WTC11 (cell line): ENCODE measurements around the gene WWP2. TPM values are rescaled to one million over a fixed set of nuclear protein-coding genes. Genes with fewer than 3 reads are reported as not detected.

Experiments used
- ATAC-seq: fragments of 200-7000 bp; cut with Tn5 transposase; 2 replicates; pipeline ENCODE4 v1.10.0; 2021; ENCODE audit warnings: mild to moderate bottlenecking, moderate library complexity
- CTCF ChIA-PET: fragments of 300-600 bp; sonication (Branson Sonifier 250); formaldehyde crosslinking; loops from one replicate; lab custom pipeline; 2021; ENCODE audit warnings: antibody characterized with exemption; lab: Charles Lee
- POLR2A ChIA-PET: fragments of 350-600 bp; sonication (Branson Sonifier 250); formaldehyde crosslinking; loops from one replicate; lab custom pipeline; 2021; ENCODE audit warnings: antibody characterized with exemption; lab: Charles Lee
- DNase-seq: peaks from one replicate; pipeline ENCODE4 v3.0.0; 2021; ENCODE audit warnings: low spot score
- H3K27ac Mint-ChIP-seq: 2 replicates; pipeline ENCODE4 v1.8.0; 2021; ENCODE audit warnings: mixed read lengths
- H3K27me3 Mint-ChIP-seq: 2 replicates; pipeline ENCODE4 v1.8.0; 2021; ENCODE audit warnings: low read depth, mild to moderate bottlenecking, moderate library complexity, mixed read lengths
- H3K36me3 Mint-ChIP-seq: 2 replicates; pipeline ENCODE4 v1.8.0; 2021; ENCODE audit warnings: mixed read lengths
- H3K4me1 Mint-ChIP-seq: 2 replicates; pipeline ENCODE4 v1.8.0; 2022; ENCODE audit warnings: mixed read lengths
- H3K4me3 Mint-ChIP-seq: 2 replicates; pipeline ENCODE4 v1.8.0; 2021; ENCODE audit warnings: mild to moderate bottlenecking, moderate library complexity, mixed read lengths
- H3K9me3 Mint-ChIP-seq: 2 replicates; pipeline ENCODE4 v1.8.0; 2021; ENCODE audit warnings: mixed read lengths
- ESRRA ChIP-seq: sonication (generic); formaldehyde crosslinking; IDR thresholded peaks from 2 replicates; pipeline ENCODE4 v1.8.1; 2022; ENCODE audit warnings: mild to moderate bottlenecking, missing genetic modification reagents, borderline replicate concordance
- MXD4 ChIP-seq: fragments of 250-450 bp; sonication (Bioruptor Pico); IDR thresholded peaks from 2 replicates; pipeline ENCODE4 v1.8.0; 2021; ENCODE audit warnings: mild to moderate bottlenecking, moderate library complexity, borderline replicate concordance
- NFYB ChIP-seq: sonication (generic); formaldehyde crosslinking; conservative IDR thresholded peaks from 2 replicates; pipeline ENCODE4 v1.8.0; 2022; ENCODE audit warnings: low read depth, missing genetic modification reagents
- RORB ChIP-seq: fragments of 250-450 bp; sonication (Bioruptor Pico); IDR thresholded peaks from 2 replicates; pipeline ENCODE4 v1.9.0; 2021; ENCODE audit warnings: mild to moderate bottlenecking
- ZBTB21 ChIP-seq: sonication (generic); formaldehyde crosslinking; IDR thresholded peaks from 2 replicates; pipeline ENCODE4 v1.8.1; 2023; ENCODE audit warnings: mild to moderate bottlenecking, missing genetic modification reagents, borderline replicate concordance
- ZNF263 ChIP-seq: sonication (generic); formaldehyde crosslinking; IDR thresholded peaks from 2 replicates; pipeline ENCODE4 v1.8.1; 2022; ENCODE audit warnings: low read depth, mild to moderate bottlenecking, moderate library complexity, missing genetic modification reagents
- total RNA-seq: library from RNA; stranded (reverse); gene quantifications from 3 replicates; pipeline ENCODE4 v1.2.3, GENCODE V29; 2021
- TF ChIP-seq, protein P1 (sequence below): sonication (generic); formaldehyde crosslinking; IDR thresholded peaks from 2 replicates; pipeline ENCODE4 v1.8.0; 2023; ENCODE audit warnings: mild to moderate bottlenecking, missing genetic modification reagents
- TF ChIP-seq, protein P2 (sequence below): sonication (generic); formaldehyde crosslinking; conservative IDR thresholded peaks from 2 replicates; pipeline ENCODE4 v1.8.1; 2023; ENCODE audit warnings: mild to moderate bottlenecking, low read depth, missing genetic modification reagents, moderate library complexity
- TF ChIP-seq, protein P3 (sequence below): fragments of 250-450 bp; sonication (Bioruptor Pico); IDR thresholded peaks from 2 replicates; pipeline ENCODE4 v1.9.0; 2021; ENCODE audit warnings: mild to moderate bottlenecking, borderline replicate concordance
- TF ChIP-seq, protein P4 (sequence below): sonication (generic); formaldehyde crosslinking; IDR thresholded peaks from 2 replicates; pipeline ENCODE4 v1.8.1; 2023; ENCODE audit warnings: mild to moderate bottlenecking, missing genetic modification reagents
- TF ChIP-seq, protein P5 (sequence below): sonication (generic); formaldehyde crosslinking; IDR thresholded peaks from 2 replicates; pipeline ENCODE4 v1.8.1; 2023; ENCODE audit warnings: mild to moderate bottlenecking, missing genetic modification reagents, moderate library complexity
- TF ChIP-seq, protein P6 (sequence below): sonication (generic); formaldehyde crosslinking; IDR thresholded peaks from 2 replicates; pipeline ENCODE4 v1.8.1; 2022; ENCODE audit warnings: low read depth, mild to moderate bottlenecking, moderate library complexity, missing genetic modification reagents, borderline replicate concordance
- TF ChIP-seq, protein P7 (sequence below): sonication (generic); formaldehyde crosslinking; IDR thresholded peaks from 2 replicates; pipeline ENCODE4 v1.8.1; 2023; ENCODE audit warnings: mild to moderate bottlenecking, moderate library complexity, missing genetic modification reagents
- TF ChIP-seq, protein P8 (sequence below): sonication (generic); formaldehyde crosslinking; IDR thresholded peaks from 2 replicates; pipeline ENCODE4 v1.8.0; 2022; ENCODE audit warnings: mild to moderate bottlenecking, missing genetic modification reagents

WWP2 gene
- total RNA-seq, 1 experiment from 2014 or later: 39.1 TPM

DNA sequence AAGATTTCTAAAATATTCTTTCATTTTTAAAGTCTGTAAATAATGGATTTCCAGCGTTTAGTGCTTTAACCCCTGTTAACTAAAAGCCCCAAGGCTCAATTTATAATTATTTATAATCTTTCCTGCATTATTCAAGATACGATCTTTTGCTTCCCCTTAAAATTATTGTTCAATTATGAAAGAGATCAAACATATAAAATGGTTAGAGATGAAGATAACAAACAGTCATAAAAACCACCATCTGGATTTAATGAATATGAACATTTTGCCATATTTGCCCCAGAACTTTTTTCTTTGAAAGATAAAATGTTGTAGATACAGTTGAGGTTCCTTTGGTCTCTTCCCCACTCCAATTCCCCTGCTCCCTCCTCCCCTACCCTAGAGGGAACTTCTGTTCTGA lies 17.6 kb downstream of the WWP2 start:
- DNase-seq: no peak
- CTCF ChIA-PET: interaction anchor here (0.5 kb wide), 1 partner anchor 10 kb away, joined by 3 read pairs; no protein-coding TSS in a partner anchor
- POLR2A ChIA-PET: no interaction called here
- no peak overlapping the region for H3K4me3 Mint-ChIP-seq
- H3K9me3 Mint-ChIP-seq: peaks cover 15% of the 10 kb centered on the region
- ATAC-seq: no peak
- no peak overlapping the region for H3K27ac Mint-ChIP-seq
- TF ChIP-seq, protein P1, sequence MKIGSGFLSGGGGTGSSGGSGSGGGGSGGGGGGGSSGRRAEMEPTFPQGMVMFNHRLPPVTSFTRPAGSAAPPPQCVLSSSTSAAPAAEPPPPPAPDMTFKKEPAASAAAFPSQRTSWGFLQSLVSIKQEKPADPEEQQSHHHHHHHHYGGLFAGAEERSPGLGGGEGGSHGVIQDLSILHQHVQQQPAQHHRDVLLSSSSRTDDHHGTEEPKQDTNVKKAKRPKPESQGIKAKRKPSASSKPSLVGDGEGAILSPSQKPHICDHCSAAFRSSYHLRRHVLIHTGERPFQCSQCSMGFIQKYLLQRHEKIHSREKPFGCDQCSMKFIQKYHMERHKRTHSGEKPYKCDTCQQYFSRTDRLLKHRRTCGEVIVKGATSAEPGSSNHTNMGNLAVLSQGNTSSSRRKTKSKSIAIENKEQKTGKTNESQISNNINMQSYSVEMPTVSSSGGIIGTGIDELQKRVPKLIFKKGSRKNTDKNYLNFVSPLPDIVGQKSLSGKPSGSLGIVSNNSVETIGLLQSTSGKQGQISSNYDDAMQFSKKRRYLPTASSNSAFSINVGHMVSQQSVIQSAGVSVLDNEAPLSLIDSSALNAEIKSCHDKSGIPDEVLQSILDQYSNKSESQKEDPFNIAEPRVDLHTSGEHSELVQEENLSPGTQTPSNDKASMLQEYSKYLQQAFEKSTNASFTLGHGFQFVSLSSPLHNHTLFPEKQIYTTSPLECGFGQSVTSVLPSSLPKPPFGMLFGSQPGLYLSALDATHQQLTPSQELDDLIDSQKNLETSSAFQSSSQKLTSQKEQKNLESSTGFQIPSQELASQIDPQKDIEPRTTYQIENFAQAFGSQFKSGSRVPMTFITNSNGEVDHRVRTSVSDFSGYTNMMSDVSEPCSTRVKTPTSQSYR: no peak
- TF ChIP-seq, protein P2, sequence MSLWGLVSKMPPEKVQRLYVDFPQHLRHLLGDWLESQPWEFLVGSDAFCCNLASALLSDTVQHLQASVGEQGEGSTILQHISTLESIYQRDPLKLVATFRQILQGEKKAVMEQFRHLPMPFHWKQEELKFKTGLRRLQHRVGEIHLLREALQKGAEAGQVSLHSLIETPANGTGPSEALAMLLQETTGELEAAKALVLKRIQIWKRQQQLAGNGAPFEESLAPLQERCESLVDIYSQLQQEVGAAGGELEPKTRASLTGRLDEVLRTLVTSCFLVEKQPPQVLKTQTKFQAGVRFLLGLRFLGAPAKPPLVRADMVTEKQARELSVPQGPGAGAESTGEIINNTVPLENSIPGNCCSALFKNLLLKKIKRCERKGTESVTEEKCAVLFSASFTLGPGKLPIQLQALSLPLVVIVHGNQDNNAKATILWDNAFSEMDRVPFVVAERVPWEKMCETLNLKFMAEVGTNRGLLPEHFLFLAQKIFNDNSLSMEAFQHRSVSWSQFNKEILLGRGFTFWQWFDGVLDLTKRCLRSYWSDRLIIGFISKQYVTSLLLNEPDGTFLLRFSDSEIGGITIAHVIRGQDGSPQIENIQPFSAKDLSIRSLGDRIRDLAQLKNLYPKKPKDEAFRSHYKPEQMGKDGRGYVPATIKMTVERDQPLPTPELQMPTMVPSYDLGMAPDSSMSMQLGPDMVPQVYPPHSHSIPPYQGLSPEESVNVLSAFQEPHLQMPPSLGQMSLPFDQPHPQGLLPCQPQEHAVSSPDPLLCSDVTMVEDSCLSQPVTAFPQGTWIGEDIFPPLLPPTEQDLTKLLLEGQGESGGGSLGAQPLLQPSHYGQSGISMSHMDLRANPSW (CRISPR knock-in tag): no peak
- TF ChIP-seq ESRRA (no peak), MXD4 (CRISPR knock-in tag) (no peak), RORB (CRISPR knock-in tag) (no peak), NFYB (CRISPR knock-in tag) (no peak), ZBTB21 (CRISPR knock-in tag) (no peak), ZNF263 (CRISPR knock-in tag) (no peak)
- TF ChIP-seq, protein P3, sequence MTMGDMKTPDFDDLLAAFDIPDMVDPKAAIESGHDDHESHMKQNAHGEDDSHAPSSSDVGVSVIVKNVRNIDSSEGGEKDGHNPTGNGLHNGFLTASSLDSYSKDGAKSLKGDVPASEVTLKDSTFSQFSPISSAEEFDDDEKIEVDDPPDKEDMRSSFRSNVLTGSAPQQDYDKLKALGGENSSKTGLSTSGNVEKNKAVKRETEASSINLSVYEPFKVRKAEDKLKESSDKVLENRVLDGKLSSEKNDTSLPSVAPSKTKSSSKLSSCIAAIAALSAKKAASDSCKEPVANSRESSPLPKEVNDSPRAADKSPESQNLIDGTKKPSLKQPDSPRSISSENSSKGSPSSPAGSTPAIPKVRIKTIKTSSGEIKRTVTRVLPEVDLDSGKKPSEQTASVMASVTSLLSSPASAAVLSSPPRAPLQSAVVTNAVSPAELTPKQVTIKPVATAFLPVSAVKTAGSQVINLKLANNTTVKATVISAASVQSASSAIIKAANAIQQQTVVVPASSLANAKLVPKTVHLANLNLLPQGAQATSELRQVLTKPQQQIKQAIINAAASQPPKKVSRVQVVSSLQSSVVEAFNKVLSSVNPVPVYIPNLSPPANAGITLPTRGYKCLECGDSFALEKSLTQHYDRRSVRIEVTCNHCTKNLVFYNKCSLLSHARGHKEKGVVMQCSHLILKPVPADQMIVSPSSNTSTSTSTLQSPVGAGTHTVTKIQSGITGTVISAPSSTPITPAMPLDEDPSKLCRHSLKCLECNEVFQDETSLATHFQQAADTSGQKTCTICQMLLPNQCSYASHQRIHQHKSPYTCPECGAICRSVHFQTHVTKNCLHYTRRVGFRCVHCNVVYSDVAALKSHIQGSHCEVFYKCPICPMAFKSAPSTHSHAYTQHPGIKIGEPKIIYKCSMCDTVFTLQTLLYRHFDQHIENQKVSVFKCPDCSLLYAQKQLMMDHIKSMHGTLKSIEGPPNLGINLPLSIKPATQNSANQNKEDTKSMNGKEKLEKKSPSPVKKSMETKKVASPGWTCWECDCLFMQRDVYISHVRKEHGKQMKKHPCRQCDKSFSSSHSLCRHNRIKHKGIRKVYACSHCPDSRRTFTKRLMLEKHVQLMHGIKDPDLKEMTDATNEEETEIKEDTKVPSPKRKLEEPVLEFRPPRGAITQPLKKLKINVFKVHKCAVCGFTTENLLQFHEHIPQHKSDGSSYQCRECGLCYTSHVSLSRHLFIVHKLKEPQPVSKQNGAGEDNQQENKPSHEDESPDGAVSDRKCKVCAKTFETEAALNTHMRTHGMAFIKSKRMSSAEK: no peak
- TF ChIP-seq, protein P4, sequence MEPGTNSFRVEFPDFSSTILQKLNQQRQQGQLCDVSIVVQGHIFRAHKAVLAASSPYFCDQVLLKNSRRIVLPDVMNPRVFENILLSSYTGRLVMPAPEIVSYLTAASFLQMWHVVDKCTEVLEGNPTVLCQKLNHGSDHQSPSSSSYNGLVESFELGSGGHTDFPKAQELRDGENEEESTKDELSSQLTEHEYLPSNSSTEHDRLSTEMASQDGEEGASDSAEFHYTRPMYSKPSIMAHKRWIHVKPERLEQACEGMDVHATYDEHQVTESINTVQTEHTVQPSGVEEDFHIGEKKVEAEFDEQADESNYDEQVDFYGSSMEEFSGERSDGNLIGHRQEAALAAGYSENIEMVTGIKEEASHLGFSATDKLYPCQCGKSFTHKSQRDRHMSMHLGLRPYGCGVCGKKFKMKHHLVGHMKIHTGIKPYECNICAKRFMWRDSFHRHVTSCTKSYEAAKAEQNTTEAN (CRISPR knock-in tag): no peak
- TF ChIP-seq, protein P5, sequence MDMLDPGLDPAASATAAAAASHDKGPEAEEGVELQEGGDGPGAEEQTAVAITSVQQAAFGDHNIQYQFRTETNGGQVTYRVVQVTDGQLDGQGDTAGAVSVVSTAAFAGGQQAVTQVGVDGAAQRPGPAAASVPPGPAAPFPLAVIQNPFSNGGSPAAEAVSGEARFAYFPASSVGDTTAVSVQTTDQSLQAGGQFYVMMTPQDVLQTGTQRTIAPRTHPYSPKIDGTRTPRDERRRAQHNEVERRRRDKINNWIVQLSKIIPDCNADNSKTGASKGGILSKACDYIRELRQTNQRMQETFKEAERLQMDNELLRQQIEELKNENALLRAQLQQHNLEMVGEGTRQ (CRISPR knock-in tag): no peak
- TF ChIP-seq, protein P6, sequence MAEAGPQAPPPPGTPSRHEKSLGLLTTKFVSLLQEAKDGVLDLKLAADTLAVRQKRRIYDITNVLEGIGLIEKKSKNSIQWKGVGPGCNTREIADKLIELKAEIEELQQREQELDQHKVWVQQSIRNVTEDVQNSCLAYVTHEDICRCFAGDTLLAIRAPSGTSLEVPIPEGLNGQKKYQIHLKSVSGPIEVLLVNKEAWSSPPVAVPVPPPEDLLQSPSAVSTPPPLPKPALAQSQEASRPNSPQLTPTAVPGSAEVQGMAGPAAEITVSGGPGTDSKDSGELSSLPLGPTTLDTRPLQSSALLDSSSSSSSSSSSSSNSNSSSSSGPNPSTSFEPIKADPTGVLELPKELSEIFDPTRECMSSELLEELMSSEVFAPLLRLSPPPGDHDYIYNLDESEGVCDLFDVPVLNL (CRISPR knock-in tag): no peak
- TF ChIP-seq, protein P7, sequence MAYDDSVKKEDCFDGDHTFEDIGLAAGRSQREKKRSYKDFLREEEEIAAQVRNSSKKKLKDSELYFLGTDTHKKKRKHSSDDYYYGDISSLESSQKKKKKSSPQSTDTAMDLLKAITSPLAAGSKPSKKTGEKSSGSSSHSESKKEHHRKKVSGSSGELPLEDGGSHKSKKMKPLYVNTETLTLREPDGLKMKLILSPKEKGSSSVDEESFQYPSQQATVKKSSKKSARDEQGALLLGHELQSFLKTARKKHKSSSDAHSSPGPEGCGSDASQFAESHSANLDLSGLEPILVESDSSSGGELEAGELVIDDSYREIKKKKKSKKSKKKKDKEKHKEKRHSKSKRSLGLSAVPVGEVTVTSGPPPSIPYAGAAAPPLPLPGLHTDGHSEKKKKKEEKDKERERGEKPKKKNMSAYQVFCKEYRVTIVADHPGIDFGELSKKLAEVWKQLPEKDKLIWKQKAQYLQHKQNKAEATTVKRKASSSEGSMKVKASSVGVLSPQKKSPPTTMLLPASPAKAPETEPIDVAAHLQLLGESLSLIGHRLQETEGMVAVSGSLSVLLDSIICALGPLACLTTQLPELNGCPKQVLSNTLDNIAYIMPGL: no peak
- TF ChIP-seq, protein P8, sequence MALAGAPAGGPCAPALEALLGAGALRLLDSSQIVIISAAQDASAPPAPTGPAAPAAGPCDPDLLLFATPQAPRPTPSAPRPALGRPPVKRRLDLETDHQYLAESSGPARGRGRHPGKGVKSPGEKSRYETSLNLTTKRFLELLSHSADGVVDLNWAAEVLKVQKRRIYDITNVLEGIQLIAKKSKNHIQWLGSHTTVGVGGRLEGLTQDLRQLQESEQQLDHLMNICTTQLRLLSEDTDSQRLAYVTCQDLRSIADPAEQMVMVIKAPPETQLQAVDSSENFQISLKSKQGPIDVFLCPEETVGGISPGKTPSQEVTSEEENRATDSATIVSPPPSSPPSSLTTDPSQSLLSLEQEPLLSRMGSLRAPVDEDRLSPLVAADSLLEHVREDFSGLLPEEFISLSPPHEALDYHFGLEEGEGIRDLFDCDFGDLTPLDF: no peak
- H3K36me3 Mint-ChIP-seq: peaks cover 11% of the 10 kb centered on the region
- H3K4me1 Mint-ChIP-seq: peaks cover 5% of the 10 kb centered on the region; the same call in 1 of the 2 replicates
- H3K27me3 Mint-ChIP-seq: no peaks in the 10 kb centered on the region
